Gastrocnemius medialis (tissue), 4 donors: ENCODE results near the gene CCL16. TPM values are rescaled to one million over a fixed set of nuclear protein-coding genes. Genes with fewer than 3 reads are reported as not detected.

Experiments
- ATAC-seq, 2 donors: fragments of 150-250 bp; one replicate each; pipeline ENCODE4 v1.9.1; 2016
- DNase-seq, 2 donors: peaks; one replicate each; pipeline ENCODE4 v3.0.0-alpha.2; 2019
- H3K27ac ChIP-seq, 4 donors: fragments of 200-600 bp; sonication (generic); 1 replicate in 1 of 4; 2 replicates in 3 of 4; pipeline ENCODE4 v1.5.1; 2016 to 2018; ENCODE audit warnings: mild to moderate bottlenecking in 2 of 4, moderate library complexity in 1 of 4
- H3K27me3 ChIP-seq, 3 donors: fragments of 200-600 bp; sonication (generic) in 2 of 3; 1 replicate in 1 of 3; 2 replicates in 2 of 3; pipeline versions ENCODE4 v1.5.1 to v1.6.0; 2016 to 2019; ENCODE audit warnings: mild to moderate bottlenecking in 1 of 3, moderate library complexity in 1 of 3
- H3K36me3 ChIP-seq, 2 donors: fragments of 200-600 bp; sonication (generic) in 1 of 2; one replicate each; pipeline ENCODE4 v1.5.1; 2017 to 2018
- H3K4me1 ChIP-seq, 2 donors: fragments of 200-600 bp; sonication (generic) in 1 of 2; one replicate each; pipeline ENCODE4 v1.5.1; 2016 to 2017; ENCODE audit warnings: mild to moderate bottlenecking in 2 of 2
- H3K4me3 ChIP-seq, 4 donors: fragments of 200-600 bp; sonication (generic) in 3 of 4; 1 replicate in 1 of 4; 2 replicates in 3 of 4; pipeline ENCODE4 v1.5.1; 2016 to 2019; ENCODE audit warnings: mild to moderate bottlenecking in 2 of 4
- H3K9me3 ChIP-seq, 3 donors: fragments of 200-600 bp; sonication (generic) in 2 of 3; 1 replicate in 1 of 3; 2 replicates in 2 of 3; pipeline ENCODE4 v1.5.1; 2016 to 2019
- CTCF ChIP-seq, 5 experiments: fragments of 450-650 bp in 3 of 5; fragments of 200-600 bp in 2 of 5; sonication (generic) in 2 of 5; IDR thresholded peaks in 4 of 5; conservative IDR thresholded peaks in 1 of 5; 1 replicate in 4 of 5; 2 replicates in 1 of 5; pipeline ENCODE4 v1.5.1; 2016 to 2019; ENCODE audit warnings: antibody characterized with exemption in 5 of 5, mild to moderate bottlenecking in 3 of 5, moderate library complexity in 3 of 5
- POLR2A ChIP-seq, 2 donors: fragments of 450-650 bp; IDR thresholded peaks; one replicate each; pipeline ENCODE4 v1.6.1; 2017; ENCODE audit warnings: antibody characterized with exemption in 2 of 2, mild to moderate bottlenecking in 2 of 2, moderate library complexity in 2 of 2
- in situ Hi-C, 4 donors: fragments of 200-750 bp; cut with MboI; loops; one replicate each; pipeline versions ENCODE4 v1.15.0 to v1.8.0; 2017; ENCODE audit warnings: low sequenced_read_pairs in 4 of 4
- intact Hi-C: fragments of 100-400 bp; cut with DNase I; formaldehyde crosslinking; loops from one replicate; pipeline ENCODE4 v1.15.1; 2023; ENCODE audit warnings: low total_unique reads
- total RNA-seq, 4 donors: library from RNA; depleted of rRNA; stranded (reverse); fragments of >200 nt; gene quantifications; one replicate each; pipeline versions ENCODE4 v1.1.0 to v1.2.3, GENCODE V29; 2016

The CCL16 gene
- total RNA-seq, 4 donors from 2014 or later = 0.33 TPM; not detected in 3

GRCh38 chr17:35973333-35974260 is 7.7 kb downstream of the CCL16 start:
- no peak for ATAC-seq
- no peak for DNase-seq
- Histone ChIP-seq H3K4me3 (no peak overlapping the region), H3K36me3 (no peaks in the 10 kb centered on the region), H3K27me3 (no peaks in the 10 kb centered on the region), H3K27ac (peak overlapping the region in 3 of 4 donors; percentile 25 to 66 (median 58)), H3K4me1 (peaks cover 0 to 13% of the 10 kb centered on the region in 2 donors), H3K9me3 (no peaks in the 10 kb centered on the region)
- in situ Hi-C loops = loop anchor here (5.0 to 25.0 kb wide), 6 partner anchors 111 to 514 kb away; partner anchors contain the start of genes ZNHIT3 (in 3 of the 4) and HEATR9 (in 1 of the 4)
- TF ChIP-seq CTCF (IDR thresholded peaks at IDR 0.05 in 4 of 5, conservative IDR thresholded peaks at IDR 0.05 in 1 of 5) = no peak
- TF ChIP-seq POLR2A (IDR thresholded peaks at IDR 0.05) = no peak
- intact Hi-C loops = loop anchor here (5.0 to 10.0 kb wide), 2 partner anchors 99 to 171 kb away; no protein-coding TSS in a partner anchor

- peak overlapping the region in 3 of 4 donors; percentile 25 to 66 (median 58) for H3K27ac ChIP-seq
Measured at GRCh38 chr17:35972945-35973332, 8.4 kb downstream of the CCL16 start.

GRCh38 chr17:35972535-35972934 is 8.8 kb downstream of the CCL16 start:
- no peak for TF ChIP-seq POLR2A (IDR thresholded peaks at IDR 0.05)
- no peak for TF ChIP-seq CTCF (IDR thresholded peaks at IDR 0.05 in 4 of 5, conservative IDR thresholded peaks at IDR 0.05 in 1 of 5)
- no peaks in the 10 kb centered on the region for H3K27me3 ChIP-seq
- DNase-seq (no peak), ATAC-seq (no peak)
- no peak overlapping the region for H3K4me3 ChIP-seq
- no peaks in the 10 kb centered on the region for H3K9me3 ChIP-seq
- peak overlapping the region in 3 of 4 donors; percentile 25 to 66 (median 58) for H3K27ac ChIP-seq
- H3K36me3 ChIP-seq = no peaks in the 10 kb centered on the region
- H3K4me1 ChIP-seq = peaks cover 0 to 13% of the 10 kb centered on the region in 2 donors
- in situ Hi-C loops (loop anchor here (5.0 to 25.0 kb wide), 6 partner anchors 110 to 515 kb away; partner anchors contain the start of genes ZNHIT3 (in 3 of the 4) and HEATR9 (in 1 of the 4)), intact Hi-C loops (loop anchor here (5.0 to 10.0 kb wide), 2 partner anchors 100 to 172 kb away; no protein-coding TSS in a partner anchor)

More at GRCh38 chr17:35972945-35973332, 8.4 kb downstream of the CCL16 start:
- Histone ChIP-seq H3K9me3 (no peaks in the 10 kb centered on the region), H3K4me3 (no peak overlapping the region), H3K27me3 (no peaks in the 10 kb centered on the region), H3K4me1 (peaks cover 0 to 13% of the 10 kb centered on the region in 2 donors), H3K36me3 (no peaks in the 10 kb centered on the region)
- no peak for ATAC-seq
- in situ Hi-C loops (loop anchor here (5.0 to 25.0 kb wide), 6 partner anchors 111 to 514 kb away; partner anchors contain the start of genes ZNHIT3 (in 3 of the 4) and HEATR9 (in 1 of the 4)), intact Hi-C loops (loop anchor here (5.0 to 10.0 kb wide), 2 partner anchors 99 to 172 kb away; no protein-coding TSS in a partner anchor)
- no peak for TF ChIP-seq CTCF (IDR thresholded peaks at IDR 0.05 in 4 of 5, conservative IDR thresholded peaks at IDR 0.05 in 1 of 5)
- no peak for TF ChIP-seq POLR2A (IDR thresholded peaks at IDR 0.05)
- no peak for DNase-seq

GRCh38 chr17:35972066-35972465 is 9.2 kb downstream of the CCL16 start:
- H3K4me1 ChIP-seq = peaks cover 0 to 13% of the 10 kb centered on the region in 2 donors
- peak overlapping the region in 2 of 4 donors; percentile 4 to 40 for H3K27ac ChIP-seq
- intact Hi-C loops (loop anchor here (5.0 to 10.0 kb wide), 2 partner anchors 100 to 173 kb away; no protein-coding TSS in a partner anchor), in situ Hi-C loops (loop anchor here (5.0 to 25.0 kb wide), 6 partner anchors 110 to 515 kb away; partner anchors contain the start of genes ZNHIT3 (in 3 of the 4) and HEATR9 (in 1 of the 4))
- no peak overlapping the region for H3K4me3 ChIP-seq
- H3K36me3 ChIP-seq = no peaks in the 10 kb centered on the region
- no peaks in the 10 kb centered on the region for H3K9me3 ChIP-seq
- DNase-seq (no peak), ATAC-seq (no peak)
- TF ChIP-seq CTCF (IDR thresholded peaks at IDR 0.05 in 4 of 5, conservative IDR thresholded peaks at IDR 0.05 in 1 of 5) (no peak), POLR2A (IDR thresholded peaks at IDR 0.05) (no peak)
- no peaks in the 10 kb centered on the region for H3K27me3 ChIP-seq
